HG03025 (cell line): ENCODE measurements around the gene PKP4.

Source experiments
- ATAC-seq: cut with Tn5 transposase; IDR thresholded peaks from one replicate; pipeline ENCODE4 v1.9.1; 2021; ENCODE audit warnings: mild to moderate bottlenecking, moderate library complexity; ENCODE audit not compliant: unreplicated experiment, low FRiP score

Gene PKP4

DNA sequence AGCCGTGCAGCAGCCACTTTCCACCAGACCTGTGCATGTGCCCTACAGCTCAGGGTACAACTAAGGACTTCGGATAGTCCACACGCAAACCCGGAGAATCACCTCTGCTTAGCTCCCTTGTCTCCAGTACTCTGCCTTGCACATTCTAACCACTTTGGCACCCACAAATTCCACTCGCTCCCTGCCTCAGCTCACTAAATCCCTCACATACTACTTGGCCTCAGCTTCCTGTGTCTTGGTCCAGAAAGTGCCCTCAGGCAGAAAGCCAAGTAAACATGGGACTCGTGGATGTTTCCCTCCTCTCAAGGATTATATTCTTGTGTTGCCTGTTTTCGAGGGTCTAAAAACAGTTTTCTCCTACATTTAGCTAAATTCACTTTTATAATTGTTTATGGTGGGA, 180.6 kb downstream of the PKP4 start:
- ATAC-seq, result no peak

DNA sequence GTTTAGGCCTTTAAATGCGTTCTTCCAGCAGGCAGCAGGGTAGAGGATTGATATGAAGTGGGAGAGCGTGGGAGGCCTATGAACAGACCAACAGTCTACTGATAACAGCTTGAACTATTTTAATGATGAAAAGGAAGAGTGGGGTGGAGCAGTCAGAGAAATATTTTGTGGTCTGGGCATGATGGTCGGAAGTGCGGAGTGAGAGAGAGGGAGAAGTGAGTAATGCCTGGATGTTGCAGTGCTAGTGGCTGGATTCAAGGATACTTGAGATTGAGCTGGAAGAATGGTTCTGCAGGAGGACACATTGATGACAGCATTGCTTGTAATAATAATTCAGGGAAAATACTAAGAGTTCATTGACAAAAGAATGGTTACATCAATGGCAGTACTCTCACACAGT, 187.4 kb downstream of the PKP4 start:
- no peak for ATAC-seq

DNA sequence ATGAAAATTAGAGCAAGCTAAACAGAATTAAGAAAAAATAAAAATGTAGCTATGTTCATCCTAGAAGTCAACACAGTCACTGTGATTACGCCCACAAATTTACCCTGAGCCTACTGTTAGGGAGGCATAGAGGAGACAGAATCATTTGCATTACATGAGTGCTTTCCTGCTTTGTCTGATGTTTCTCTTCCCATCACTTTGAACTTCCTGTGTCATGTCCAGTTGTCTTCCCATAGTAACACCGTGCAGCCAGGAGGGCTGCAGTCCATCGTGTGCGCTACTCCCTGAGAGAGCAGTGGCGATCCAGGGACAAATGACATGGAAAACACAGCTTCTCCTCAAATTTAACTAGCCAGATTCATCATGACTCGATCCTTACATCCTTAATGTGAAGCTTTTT, 188.5 kb downstream of the PKP4 start:
- ATAC-seq, result no peak

DNA sequence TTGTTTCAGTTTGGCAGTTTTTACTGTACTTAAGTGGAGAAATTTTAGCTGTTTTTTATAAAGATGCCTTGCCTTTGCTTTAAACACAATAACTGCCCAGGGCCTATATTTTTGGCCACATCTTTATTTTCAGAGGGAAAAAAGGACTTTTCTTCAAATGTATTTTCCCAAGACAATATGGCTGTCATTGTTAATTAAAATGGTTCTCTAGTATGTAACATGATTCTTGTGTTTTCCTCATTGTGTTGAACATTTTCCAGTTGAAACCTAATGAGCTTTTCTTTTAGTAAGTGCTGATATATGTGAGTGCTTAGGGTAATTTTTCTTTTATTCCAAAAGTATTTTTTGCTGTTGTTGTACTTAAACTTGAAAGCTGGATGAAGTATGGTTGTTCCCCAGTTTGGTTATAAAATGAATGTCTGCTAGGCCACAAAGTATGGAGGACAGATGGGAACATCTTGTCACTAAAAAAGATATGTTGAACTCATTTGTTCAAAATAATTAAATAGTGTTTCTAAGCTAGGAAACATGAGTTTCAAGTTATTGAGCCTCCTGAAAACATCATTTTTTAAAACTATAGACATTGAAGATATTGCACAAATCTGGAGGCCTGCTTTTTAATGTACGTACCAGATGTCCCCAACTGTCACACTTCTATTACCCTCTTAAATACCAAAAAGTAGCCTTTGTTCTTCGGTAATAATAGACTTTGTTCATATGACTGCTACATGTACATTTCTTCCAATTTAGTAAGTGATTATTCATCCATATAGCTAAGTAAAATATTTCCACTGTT, 190.9 kb downstream of the PKP4 start:
- no peak for ATAC-seq

DNA sequence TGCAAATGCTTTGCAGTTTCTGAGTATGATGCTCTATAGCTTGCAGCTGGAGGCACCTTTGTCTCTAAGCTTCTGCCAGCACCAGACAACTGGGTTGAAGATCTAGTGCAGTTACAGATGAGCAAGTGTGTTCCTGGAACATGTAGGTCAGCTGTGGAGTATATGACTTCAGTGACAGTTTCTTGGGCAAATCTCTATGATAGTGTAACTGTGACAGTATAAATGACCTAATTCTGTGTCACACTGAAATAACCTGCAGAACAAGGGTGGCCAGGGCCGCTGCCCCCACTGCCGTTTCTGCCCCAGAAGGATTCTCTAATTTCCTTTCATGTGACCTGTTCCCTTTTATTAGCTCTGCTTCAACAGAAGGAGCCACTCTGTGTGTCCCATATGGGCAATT, 193.1 kb downstream of the PKP4 start:
- ATAC-seq, result no peak

DNA sequence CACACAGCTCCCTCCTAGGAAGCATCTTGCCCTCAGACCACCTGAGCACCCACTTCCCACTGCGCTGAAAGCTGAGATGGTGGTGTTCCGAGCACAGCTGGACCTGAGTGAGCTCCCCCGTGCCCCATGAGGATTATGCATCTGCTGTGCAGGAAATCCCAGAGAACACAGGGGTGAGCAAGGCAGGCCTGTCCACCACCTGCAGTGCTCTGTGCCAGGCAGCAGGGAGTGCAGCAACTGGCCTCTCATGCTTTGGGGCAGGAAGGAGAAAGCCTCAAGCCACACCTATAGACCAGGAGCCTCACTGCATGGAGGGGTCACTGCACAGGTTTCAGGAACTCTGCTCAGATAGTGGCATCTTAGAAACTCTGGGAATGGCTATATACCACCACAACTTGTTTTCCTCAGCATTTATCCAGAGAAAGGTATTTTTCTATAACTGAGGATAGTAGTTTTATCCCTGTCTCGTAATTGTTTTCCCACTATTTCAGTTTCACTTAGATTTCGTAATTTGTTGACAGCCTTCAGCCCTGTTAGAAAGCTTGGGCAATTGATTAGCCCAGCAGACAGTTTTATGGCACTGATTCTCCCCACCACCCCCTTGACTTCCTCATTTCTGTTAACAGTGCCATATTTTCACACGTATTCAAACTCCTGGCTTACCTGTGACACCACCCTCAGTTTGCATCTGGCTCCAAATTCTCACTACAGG, 194.1 kb downstream of the PKP4 start:
- no peak for ATAC-seq

DNA sequence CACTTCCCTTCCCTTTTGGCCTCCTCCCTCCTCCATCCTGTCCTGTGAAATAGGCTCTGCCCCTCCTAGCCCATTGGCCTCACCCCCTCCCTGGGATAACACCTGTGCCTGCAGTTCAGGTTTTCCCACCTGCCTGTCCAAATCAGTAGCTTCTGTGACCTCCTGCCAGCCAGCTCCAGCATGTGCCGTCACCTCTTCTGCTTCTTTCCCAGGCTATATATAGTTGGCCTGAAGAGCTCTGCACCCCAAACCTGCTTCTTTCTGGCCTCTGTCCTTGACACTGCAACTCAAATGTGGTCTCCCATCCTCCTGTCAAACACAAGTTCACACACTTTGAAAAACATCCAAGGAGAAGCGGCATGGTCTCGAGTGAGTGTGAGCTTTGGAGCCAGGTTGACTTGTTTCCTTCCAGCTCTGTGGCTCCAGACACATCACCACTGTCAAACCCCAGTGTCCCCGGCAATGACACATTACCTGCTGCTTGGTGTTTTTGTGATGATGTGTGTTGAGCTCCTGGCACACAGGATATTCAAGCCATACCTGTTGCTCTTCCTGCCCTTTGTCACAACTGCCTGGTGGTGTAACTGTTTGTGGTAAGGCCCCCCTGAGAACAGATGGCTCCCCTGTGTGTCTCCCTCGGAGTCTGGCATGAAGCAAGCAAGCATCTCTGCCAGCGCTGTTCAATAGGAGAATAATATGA, 194.8 kb downstream of the PKP4 start:
- ATAC-seq, result no peak

DNA sequence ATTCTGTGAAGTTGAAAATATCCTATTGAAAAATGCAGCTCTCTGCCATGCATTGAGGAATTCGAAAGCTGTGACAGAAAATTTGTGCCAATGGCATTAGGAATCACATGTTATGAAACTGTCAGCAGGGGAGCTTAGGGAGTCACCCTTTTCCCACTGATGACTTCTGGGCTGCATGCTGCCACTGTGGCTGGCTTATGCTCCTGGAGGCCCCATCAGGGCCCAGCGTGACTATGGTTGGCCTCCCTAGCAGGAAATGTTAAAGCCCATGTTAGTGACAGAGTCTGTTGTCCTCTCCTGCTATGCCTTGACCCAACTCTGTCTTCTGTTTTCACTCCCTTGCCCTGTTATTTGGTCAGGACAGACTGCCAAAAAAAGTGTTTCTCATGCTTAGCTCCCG, 198.9 kb downstream of the PKP4 start:
- no peak for ATAC-seq

DNA sequence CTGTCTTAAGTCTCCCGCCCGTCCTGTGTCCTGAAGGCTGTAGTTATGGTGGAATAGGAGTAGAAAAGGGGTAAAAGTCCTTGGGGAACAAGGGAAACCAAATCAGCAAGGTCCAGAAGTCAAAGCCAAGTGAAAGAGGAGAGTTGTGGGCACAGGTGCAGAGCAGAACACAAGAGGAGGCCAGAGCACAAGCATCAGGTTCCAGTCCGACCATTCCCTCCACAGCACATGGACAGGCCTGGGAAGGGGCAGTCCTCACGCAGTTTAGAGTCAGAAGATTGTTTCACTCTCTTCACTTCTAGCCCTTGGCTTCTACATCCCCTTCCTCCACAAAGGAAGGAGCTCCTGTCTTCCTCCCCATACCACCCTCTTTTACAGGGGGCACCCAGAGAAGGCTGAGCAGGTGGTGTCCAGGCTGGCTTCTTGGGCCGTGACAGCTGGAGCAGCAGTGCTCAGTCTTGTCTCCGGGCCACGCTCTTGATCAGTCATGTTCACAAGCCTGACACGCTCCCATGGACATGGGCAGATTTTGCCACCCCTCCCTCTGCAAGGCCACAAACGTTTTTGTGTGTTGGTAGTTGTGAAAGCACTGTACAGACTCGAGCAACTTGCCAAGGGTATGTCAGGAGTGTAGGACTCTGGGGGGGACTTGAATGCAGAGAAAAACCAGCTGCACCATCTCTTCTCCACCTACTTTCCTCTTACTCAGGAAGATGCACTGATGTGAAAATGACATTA, 199.9 kb downstream of the PKP4 start:
- no peak for ATAC-seq

DNA sequence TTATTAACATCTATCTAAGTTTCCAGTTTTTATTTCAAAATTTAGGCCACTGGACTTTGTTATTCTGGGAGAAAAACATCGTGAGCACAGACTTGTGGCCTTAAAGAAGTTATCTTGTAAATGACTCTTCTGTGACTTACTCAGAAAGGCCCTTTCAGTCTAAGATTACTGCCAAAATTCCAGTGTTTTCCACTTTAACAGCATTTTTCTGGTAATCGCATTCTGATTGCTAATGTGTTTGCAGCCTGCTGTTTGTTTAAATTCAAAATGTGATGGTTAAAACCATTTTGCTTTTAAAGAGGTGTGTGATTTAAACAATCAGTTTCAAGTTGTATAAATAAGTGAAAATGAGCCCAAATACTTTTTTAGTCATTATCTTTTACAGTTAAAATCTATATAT, 201.6 kb downstream of the PKP4 start:
- ATAC-seq, result no peak

DNA sequence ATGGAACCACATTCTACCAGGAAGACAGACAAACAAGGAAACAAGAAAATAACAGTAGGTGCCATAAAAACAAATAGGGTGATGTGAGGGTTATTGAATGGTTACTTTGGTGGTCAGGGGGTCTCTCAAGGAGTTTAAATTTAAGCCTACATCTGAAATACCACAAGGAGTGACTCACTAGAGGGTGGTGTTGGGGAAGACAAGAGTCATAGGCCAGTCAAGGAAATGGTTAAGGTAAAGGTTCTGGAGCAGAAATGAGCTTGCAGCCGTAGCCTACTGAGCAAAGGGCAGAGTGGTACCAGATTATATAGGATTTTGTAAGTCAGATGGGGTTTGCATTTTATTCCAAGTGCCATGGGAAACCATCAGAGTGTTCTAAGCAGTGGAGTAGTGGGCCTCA, 202.7 kb downstream of the PKP4 start:
- no peak for ATAC-seq

DNA sequence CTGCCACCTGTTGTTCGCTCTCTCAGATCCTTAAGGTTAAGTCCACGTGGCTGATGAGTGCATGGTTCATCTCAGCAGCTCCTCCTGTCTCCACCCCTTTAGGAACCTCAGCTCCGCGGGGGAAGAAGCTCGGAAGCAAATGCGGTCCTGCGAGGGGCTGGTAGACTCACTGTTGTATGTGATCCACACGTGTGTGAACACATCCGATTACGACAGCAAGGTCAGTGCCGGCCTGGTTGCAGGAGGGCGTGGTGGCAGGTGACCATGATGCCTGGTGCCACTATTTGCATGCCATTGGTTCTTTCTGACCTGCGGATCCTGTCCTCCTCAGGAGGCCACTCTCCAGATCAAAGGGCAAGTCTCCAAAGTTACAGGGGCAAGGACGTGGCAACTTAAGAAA, 204.5 kb downstream of the PKP4 start:
- ATAC-seq, result no peak

DNA sequence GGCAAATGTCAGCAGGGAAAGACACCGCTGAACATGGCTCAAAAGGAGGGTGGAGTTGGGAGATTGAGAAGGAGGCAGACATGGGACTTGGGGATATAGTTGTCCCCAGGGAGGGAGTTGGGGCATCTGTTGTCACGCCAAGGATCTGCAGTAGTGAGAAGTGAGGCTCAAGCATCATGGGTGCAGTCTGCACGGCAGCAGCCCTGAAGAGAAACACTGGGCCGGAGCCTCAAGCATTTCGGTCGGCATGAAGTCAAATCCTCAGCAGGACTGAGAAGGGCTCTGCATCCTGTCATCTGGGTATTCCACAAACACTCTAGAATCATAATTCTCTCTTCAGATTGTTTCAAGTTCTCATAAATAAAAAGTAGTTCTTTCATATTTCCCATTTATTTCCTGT, 205.7 kb downstream of the PKP4 start:
- ATAC-seq, result no peak

DNA sequence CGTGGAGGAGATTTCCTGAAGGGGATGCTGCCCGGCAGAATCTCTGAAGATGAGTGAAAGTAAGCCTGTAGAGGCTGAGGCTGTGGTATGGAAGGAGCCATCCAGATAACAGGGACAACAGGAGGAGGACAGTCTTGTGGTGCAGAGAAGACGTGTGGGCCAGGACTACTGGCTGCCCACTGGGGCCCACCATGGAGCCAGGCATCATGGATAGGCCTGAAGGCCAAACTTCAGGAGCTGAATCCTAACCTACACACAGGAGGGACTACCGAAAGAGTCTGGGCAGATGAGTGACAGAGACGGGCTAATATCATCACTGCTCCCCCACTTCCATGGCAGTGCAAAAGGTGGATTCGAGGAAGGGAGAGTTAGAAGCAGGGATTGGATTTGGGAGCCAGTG, 207.0 kb downstream of the PKP4 start:
- ATAC-seq, result no peak

DNA sequence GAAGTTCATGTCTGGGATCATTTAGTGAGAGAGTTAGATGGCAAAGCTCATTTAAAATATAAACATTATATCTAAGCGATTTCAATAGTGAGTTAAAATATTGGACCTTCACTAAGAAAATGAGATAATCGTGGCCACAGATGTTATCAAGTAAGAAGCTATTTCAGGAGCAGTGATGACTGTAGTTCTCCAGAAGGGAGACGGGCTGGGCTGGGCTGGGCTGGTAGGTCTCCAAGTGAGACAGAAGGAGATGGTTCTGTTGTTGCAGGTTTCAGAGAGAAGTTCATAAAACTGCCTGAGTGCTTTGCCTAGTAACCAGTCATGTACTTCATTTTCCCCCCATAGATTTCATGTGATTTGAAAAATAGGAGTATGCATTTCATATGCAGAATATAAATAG, 208.2 kb downstream of the PKP4 start:
- no peak for ATAC-seq

DNA sequence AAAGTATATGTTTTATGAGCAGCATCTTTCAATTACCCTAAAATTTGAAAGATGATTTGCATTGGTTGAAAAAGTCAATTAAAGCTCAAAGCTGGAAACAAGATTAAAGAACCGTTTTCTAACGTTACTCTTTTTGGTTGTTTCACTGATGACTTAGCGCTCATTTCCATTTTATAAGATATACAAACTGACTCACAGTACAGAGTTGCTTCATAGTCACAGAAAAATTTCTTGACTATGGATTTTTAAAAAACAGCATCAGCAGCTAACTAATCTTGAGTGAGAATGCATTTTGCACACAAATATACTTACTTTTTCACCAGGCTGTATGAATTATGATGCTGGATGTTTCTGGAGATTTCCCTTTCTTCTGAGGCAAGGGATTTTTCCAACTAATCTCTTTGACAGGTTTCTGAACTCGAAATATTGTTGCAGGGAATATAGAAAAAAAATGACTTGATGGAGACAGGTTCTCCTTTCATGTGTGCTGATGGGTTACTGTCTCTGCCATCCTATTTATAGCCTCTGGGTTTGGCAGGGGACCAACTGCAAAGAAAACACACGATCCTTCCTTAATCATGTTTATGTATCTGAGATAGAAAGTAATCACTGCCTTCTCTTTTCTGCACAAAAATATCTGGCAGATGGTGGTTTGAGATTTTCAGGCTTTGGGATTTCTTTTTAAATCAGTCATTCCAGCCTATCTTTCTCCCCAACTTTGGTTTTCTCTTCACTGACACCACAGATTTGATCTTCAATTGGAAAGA, 209.0 kb downstream of the PKP4 start:
- no peak for ATAC-seq

DNA sequence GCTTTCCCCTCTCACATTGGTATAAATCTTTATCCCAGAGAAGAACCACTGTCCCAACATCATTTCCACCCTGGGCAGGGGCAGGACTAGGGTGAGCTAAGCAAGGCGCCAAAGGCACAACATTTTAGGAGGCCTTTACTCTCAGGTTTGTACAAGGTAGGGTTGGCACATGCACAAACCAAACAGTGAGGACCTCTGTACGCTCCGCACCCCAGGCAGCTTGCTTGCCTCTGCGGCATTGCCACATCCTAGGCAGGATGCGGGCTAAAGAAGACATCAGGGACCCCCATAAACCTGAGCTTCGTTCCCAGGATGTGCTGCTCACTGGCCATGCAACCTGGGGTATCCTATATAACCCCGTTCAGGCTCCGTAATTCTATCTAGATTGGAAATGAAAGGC, 210.2 kb downstream of the PKP4 start:
- no peak for ATAC-seq

DNA sequence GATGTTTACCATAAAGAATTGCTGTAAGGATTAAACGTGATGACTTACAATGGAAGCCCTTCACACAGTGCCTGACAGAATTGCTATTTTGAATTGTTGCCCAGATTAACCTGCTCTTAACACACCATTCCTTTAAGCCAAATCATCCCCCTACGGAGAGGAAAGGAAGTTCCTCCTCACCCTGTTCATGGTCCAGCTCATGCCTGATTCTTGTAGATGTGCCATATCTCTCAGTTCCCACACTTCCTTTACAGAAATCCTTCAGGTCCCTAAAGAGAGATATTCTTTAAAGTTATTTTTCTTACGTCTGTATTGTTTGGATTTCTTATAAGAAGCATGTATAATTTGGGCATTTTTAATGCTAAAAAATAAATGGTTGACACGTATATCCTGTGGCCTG, 210.8 kb downstream of the PKP4 start:
- ATAC-seq, result no peak

DNA sequence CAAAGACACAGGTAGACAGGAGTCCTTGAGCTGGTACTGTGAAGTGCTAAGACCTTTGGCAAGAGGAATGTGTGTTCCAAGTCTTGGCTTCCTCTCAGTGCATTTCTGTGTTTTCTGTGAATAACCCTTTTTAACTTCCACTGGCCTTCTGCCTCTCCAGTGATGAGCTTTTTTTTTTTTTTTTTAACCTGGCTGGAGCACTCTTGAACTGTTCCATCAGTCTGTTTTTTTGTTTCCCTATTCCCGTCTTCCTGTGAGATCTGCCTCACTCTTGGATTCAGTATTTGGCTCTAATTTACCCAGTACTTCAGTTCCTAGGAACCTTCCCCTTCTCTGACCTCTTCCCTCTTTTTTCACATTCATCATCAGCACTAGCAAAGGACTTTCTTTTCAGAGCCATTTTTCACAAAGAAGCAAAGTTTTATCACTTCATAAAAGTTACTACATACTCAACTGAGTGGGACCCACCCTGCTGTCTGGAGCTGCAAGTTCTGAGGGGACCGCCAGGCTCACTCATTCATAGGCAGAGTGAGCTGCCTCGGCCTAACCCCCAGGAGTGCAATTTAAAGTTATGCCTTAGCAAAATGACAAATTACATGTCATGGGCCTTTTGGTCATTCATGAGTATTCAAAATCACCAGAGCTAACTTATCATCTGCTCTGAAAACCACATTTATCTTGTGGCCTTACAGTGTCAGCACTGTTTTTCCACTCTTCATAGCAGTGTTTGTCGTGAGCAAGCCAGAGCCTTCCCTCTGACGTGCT, 211.4 kb downstream of the PKP4 start:
- ATAC-seq, result no peak

DNA sequence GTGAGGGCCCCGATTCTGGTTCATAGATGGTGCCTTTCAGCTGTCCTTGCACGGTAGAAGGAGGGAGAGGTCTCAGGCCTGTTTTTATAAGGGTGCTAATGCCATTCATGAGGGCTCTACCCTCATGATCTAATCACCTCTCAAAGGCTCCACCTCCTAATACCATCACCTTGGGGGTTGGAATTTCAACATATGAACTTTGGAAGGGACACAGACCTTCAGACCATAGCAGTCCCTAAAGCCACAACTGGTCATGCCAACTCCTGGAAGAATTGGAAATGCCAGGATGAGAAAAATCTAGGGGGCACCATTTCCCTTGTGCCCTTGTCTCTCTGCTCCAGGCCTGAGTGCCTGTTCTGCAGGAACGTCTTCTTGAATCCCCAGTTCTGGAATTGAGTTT, 213.5 kb downstream of the PKP4 start:
- no peak for ATAC-seq
